ENCODE measurements around the gene SERPINA4. TPM values are rescaled to one million over a fixed set of nuclear protein-coding genes. Genes with fewer than 3 reads are reported as not detected.

Gene SERPINA4
- total RNA-seq, 1 experiment from 2014 or later = 6.3 TPM

GRCh38 chr14:94561656-94562010, 391 bp downstream of the SERPINA4 start:
- ChIA-PET POLR2A (no interaction called here), CTCF (interaction anchor here (0.8 to 1.0 kb wide), 2 partner anchors 21 to 50 kb away, joined by 5 read pairs; partner anchors contain the start of gene SERPINA3)
- Histone ChIP-seq H3K36me3 (ENCODE audit: control insufficient read depth, insufficient read depth, low read length) (no peaks in the 10 kb centered on the region), H3K27me3 (replicated peaks; ENCODE audit: control insufficient read depth, insufficient read depth, low read length) (no peaks in the 10 kb centered on the region), H3K4me1 (peaks cover 12% of the 10 kb centered on the region), H3K9me3 (no peaks in the 10 kb centered on the region), H3K4me3 (ENCODE audit: low read depth, low read length) (no peak overlapping the region)
- no peak overlapping the region for H3K27ac Mint-ChIP-seq (ENCODE audit: unreplicated experiment)
- H3K36me3 Mint-ChIP-seq (ENCODE audit: insufficient read depth, unreplicated experiment) = no peaks in the 10 kb centered on the region
- DNase-seq = no peak
- H3K4me3 Mint-ChIP-seq (ENCODE audit: unreplicated experiment) = no peak overlapping the region
- TF ChIP-seq CTCF (IDR thresholded peaks at IDR 0.05; ENCODE audit: insufficient read depth in 1 of 2, low read depth in 1 of 2, low read length in 1 of 2, severe bottlenecking in 1 of 2, unreplicated experiment in 1 of 2) = no peak
- intact Hi-C loops (cut with micrococcal nuclease; ENCODE audit: unreplicated experiment) = no loop called here
- no peaks in the 10 kb centered on the region for H3K4me1 Mint-ChIP-seq (ENCODE audit: low read depth, unreplicated experiment)
- H3K9me3 Mint-ChIP-seq (ENCODE audit: unreplicated experiment) = peaks cover 15% of the 10 kb centered on the region
- no TSS peak for BruUV-seq (replicated peaks)
- no peaks in the 10 kb centered on the region for H3K27me3 Mint-ChIP-seq (ENCODE audit: insufficient read depth, unreplicated experiment)

- no peaks in the 10 kb centered on the region for H3K4me1 Mint-ChIP-seq (ENCODE audit: low read depth, unreplicated experiment)
- H3K36me3 Mint-ChIP-seq (ENCODE audit: insufficient read depth, unreplicated experiment) = no peaks in the 10 kb centered on the region
- no peak overlapping the region for H3K4me3 Mint-ChIP-seq (ENCODE audit: unreplicated experiment)
- H3K9me3 Mint-ChIP-seq (ENCODE audit: unreplicated experiment) = peaks cover 12% of the 10 kb centered on the region
- ChIA-PET CTCF (no interaction called here), POLR2A (no interaction called here)
- no peak overlapping the region for H3K4me3 ChIP-seq (ENCODE audit: low read depth, low read length)
- intact Hi-C loops (cut with micrococcal nuclease; ENCODE audit: unreplicated experiment) = no loop called here
- BruUV-seq (replicated peaks) = no TSS peak
- no peak for DNase-seq
- H3K27ac Mint-ChIP-seq (ENCODE audit: unreplicated experiment) = no peak overlapping the region
- TF ChIP-seq CTCF (IDR thresholded peaks at IDR 0.05; ENCODE audit: insufficient read depth in 1 of 2, low read depth in 1 of 2, low read length in 1 of 2, severe bottlenecking in 1 of 2, unreplicated experiment in 1 of 2) = no peak
- peaks cover 12% of the 10 kb centered on the region for H3K4me1 ChIP-seq
- H3K36me3 ChIP-seq (ENCODE audit: control insufficient read depth, insufficient read depth, low read length) = no peaks in the 10 kb centered on the region
- no peaks in the 10 kb centered on the region for H3K27me3 Mint-ChIP-seq (ENCODE audit: insufficient read depth, unreplicated experiment)
- no peaks in the 10 kb centered on the region for H3K9me3 ChIP-seq
- H3K27me3 ChIP-seq (replicated peaks; ENCODE audit: control insufficient read depth, insufficient read depth, low read length) = no peaks in the 10 kb centered on the region
Observed at GRCh38 chr14:94562022-94562421, 780 bp downstream of the SERPINA4 start.

GRCh38 chr14:94562941-94563883, 2.0 kb downstream of the SERPINA4 start:
- H3K27ac Mint-ChIP-seq (ENCODE audit: unreplicated experiment) = no peak overlapping the region

More at GRCh38 chr14:94562941-94563883, 2.0 kb downstream of the SERPINA4 start:
- ChIA-PET CTCF (interaction anchor here (0.6 kb wide), 1 partner anchor 385 kb away, joined by 3 read pairs; no protein-coding TSS in a partner anchor), POLR2A (no interaction called here)
- TF ChIP-seq CTCF (IDR thresholded peaks at IDR 0.05; ENCODE audit: insufficient read depth in 1 of 2, low read depth in 1 of 2, low read length in 1 of 2, severe bottlenecking in 1 of 2, unreplicated experiment in 1 of 2) = no peak
- Histone ChIP-seq H3K4me1 (peaks cover 12% of the 10 kb centered on the region), H3K4me3 (ENCODE audit: low read depth, low read length) (no peak overlapping the region), H3K36me3 (ENCODE audit: control insufficient read depth, insufficient read depth, low read length) (no peaks in the 10 kb centered on the region), H3K27me3 (replicated peaks; ENCODE audit: control insufficient read depth, insufficient read depth, low read length) (no peaks in the 10 kb centered on the region), H3K9me3 (no peaks in the 10 kb centered on the region)
- peak in 1 of 2 experiments; percentile 14 for DNase-seq
- Mint-ChIP-seq H3K36me3 (ENCODE audit: insufficient read depth, unreplicated experiment) (no peaks in the 10 kb centered on the region), H3K4me3 (ENCODE audit: unreplicated experiment) (no peak overlapping the region), H3K27me3 (ENCODE audit: insufficient read depth, unreplicated experiment) (no peaks in the 10 kb centered on the region), H3K4me1 (ENCODE audit: low read depth, unreplicated experiment) (no peaks in the 10 kb centered on the region), H3K9me3 (ENCODE audit: unreplicated experiment) (peaks cover under 1% of the 10 kb centered on the region)
- BruUV-seq (replicated peaks) = no TSS peak
- intact Hi-C loops (cut with micrococcal nuclease; ENCODE audit: unreplicated experiment) = no loop called here
